H7 (cell line): ENCODE results near the gene FAF2. TPM values are rescaled to one million over a fixed set of nuclear protein-coding genes. Genes with fewer than 3 reads are reported as not detected.

Experiments
- DNase-seq: peaks from one replicate; pipeline ENCODE4 v3.0.0; 2012
- H3K27me3 ChIP-seq: 2 replicates; pipeline ENCODE4 v1.6.0; 2011; ENCODE audit warnings: mild to moderate bottlenecking, low read length; ENCODE audit not compliant: control insufficient read depth, insufficient read depth
- H3K36me3 ChIP-seq: replicated peaks from 2 replicates; pipeline ENCODE4 v1.5.1; 2011; ENCODE audit warnings: low read length; ENCODE audit not compliant: control insufficient read depth, insufficient read depth
- H3K4me3 ChIP-seq: 2 replicates; pipeline ENCODE4 v1.5.1; 2011; ENCODE audit warnings: low read depth, mild to moderate bottlenecking, control low read depth, low read length, moderate library complexity; ENCODE audit not compliant: insufficient read depth
- total RNA-seq: library from RNA; depleted of rRNA; stranded (reverse); fragments of >200 nt; shearing (Covaris generic); gene quantifications from 2 replicates; pipeline ENCODE4 v1.2.3, GENCODE V29; 2014

Gene FAF2
- total RNA-seq, 1 experiment from 2014 or later: 37.6 TPM

DNA sequence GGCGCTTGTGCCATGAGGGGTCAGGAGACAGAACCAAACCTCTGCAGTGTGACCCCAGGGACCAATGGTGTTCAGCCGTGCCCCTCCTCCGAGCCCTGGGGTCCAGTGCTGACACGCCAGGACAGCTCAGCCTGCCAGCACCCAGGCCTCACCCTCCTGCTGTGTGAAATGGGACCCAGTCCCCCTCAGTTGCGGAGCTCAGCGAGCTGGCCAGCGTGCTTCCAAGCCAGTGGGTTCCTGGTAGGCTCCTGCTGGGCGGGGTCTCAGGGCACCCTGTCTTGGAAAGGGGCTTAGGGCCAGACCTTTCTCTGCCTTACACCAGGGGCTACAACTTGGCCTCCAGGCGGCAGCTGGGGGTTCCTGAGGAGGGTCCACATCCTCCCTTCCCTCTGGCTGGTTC, 84.6 kb downstream of the FAF2 start:
- peak; percentile 60 for DNase-seq
- H3K36me3 ChIP-seq: peaks cover 29% of the 10 kb centered on the region
- H3K27me3 ChIP-seq: no peaks in the 10 kb centered on the region
- H3K4me3 ChIP-seq: no peak overlapping the region

DNA sequence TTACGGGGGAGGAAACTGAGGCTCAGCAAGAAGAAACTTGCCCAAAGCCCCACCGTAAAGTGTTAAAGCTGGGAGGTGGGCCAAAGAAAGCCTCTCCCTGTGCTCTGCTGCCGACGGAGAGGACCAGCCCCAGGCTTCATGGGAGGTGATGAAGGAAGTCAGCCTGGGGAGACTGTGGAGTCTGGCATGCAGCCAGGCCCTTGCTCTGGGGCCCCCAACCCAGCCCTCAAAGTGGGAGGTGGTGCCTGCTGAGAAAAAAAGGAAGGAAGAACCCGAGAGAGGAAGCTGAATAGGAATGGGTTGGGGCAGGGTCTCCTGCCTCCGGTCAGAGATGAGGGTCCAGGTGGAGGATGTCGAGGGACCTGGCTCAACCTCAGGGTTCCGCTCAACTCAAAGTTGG, 85.2 kb downstream of the FAF2 start:
- H3K4me3 ChIP-seq: no peak overlapping the region
- H3K27me3 ChIP-seq: no peaks in the 10 kb centered on the region
- peak; percentile 51 for DNase-seq
- peaks cover 28% of the 10 kb centered on the region for H3K36me3 ChIP-seq

- no peaks in the 10 kb centered on the region for H3K27me3 ChIP-seq
- H3K36me3 ChIP-seq: peaks cover 25% of the 10 kb centered on the region
- H3K4me3 ChIP-seq: no peak overlapping the region
- peak; percentile 67 for DNase-seq
Measured at GRCh38 chr5:176533894-176534611, 85.9 kb downstream of the FAF2 start.

DNA sequence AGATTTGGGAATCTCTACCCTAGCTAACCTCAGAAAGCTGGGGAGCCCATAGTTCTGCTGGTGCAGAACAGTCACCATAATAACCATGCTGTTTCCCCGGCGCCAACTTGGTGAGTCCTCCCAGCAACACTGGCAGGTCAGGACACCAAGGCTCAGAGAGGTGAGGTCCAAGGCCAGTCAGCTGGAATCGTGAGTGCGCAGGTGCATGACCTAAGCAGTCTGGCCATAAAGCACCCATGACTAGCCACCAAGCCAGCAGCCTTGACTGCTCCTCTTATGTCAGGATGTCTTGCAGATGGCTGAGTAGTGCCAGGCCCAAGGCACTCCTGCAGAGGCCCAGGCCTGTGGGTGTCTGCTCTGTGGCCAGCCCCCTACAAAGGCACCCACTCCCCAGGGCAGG, 86.5 kb downstream of the FAF2 start:
- Histone ChIP-seq H3K36me3 (peaks cover 20% of the 10 kb centered on the region), H3K4me3 (no peak overlapping the region), H3K27me3 (no peaks in the 10 kb centered on the region)
- DNase-seq: no peak

DNA sequence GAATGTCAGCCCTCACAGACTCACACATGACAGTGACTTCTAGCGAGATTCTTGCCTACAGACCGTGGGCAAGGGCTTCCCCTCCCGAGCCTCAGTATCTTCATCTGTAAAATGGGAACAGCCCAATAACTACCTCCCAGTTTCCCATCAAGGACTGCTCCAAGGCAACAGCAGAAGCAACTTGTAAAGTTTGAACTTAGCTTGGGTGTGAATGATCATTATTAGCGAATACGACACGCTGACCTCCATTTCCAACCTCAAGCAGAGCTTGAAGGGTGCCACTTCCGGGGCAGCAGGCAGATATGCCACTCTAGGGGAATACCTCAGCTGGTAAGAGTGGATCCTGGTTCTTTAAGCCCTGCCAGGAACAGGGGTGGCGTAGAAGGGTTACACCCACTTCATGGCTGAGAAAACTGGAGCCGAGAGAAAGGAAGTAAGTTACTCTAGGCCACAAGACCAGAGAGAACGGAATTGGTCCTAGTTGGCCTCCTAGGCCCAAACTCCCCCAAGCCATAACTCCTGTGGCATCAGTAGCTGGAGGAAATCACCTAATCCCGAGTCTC, 87.0 kb downstream of the FAF2 start:
- Histone ChIP-seq H3K36me3 (peaks cover 19% of the 10 kb centered on the region), H3K27me3 (no peaks in the 10 kb centered on the region), H3K4me3 (peak overlapping the region; percentile 99)
- no peak for DNase-seq

GRCh38 chr5:176535664-176536131, 87.5 kb downstream of the FAF2 start:
- Histone ChIP-seq H3K4me3 (peak overlapping the region; percentile 99), H3K36me3 (peaks cover 19% of the 10 kb centered on the region), H3K27me3 (no peaks in the 10 kb centered on the region)
- peak; percentile 50 for DNase-seq

- DNase-seq: peak; percentile 95
- peak overlapping the region; percentile 99 for H3K4me3 ChIP-seq
- peaks cover 14% of the 10 kb centered on the region for H3K36me3 ChIP-seq
Measured at GRCh38 chr5:176536132-176536901, 88.1 kb downstream of the FAF2 start.

GRCh38 chr5:176536902-176537553, 88.8 kb downstream of the FAF2 start, which contains the start of gene RNF44:
Gene RNF44 (minus strand): TSS chr5:176537402. CDS start chr5:176532472, 4,930 bp downstream.
- H3K36me3 ChIP-seq: peaks cover 11% of the 10 kb centered on the region
- H3K27me3 ChIP-seq: no peaks in the 10 kb centered on the region
- peak; percentile 99 for DNase-seq
- H3K4me3 ChIP-seq: peak within 1 kb of the TSS; percentile 99

More at GRCh38 chr5:176536132-176536901, 88.1 kb downstream of the FAF2 start:
- no peaks in the 10 kb centered on the region for H3K27me3 ChIP-seq

- Histone ChIP-seq H3K27me3 (no peaks in the 10 kb centered on the region), H3K4me3 (peak overlapping the region; percentile 99), H3K36me3 (peaks cover 11% of the 10 kb centered on the region)
- DNase-seq: peak; percentile 93
Measured at GRCh38 chr5:176537554-176538229, 89.5 kb downstream of the FAF2 start.

- Histone ChIP-seq H3K27me3 (no peaks in the 10 kb centered on the region), H3K36me3 (peaks cover 11% of the 10 kb centered on the region), H3K4me3 (peak overlapping the region; percentile 32; the same call in 1 of the 2 replicates)
- DNase-seq: no peak
Measured at GRCh38 chr5:176538230-176538988, 90.2 kb downstream of the FAF2 start.

DNA sequence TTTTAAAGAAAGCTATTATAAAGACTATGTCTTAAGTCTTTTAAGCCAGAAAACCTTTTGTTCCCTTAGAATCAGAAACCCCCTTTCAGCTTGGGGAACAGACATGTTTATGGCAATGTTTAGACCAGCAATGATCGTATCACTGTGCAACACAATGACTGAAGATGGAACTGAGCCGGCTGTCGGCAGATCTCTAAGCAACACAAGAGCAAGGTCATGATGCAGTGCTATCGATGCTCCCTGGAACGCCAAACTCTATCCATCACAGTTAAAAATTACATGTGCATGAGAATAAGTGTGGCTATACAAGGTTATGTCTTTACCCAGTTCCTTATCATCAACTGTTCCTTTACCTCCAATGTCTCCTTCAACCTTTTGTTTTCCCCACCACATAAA, 90.8 kb downstream of the FAF2 start:
- DNase-seq: no peak
- Histone ChIP-seq H3K36me3 (peaks cover 7% of the 10 kb centered on the region), H3K27me3 (no peaks in the 10 kb centered on the region), H3K4me3 (no peak overlapping the region)

DNA sequence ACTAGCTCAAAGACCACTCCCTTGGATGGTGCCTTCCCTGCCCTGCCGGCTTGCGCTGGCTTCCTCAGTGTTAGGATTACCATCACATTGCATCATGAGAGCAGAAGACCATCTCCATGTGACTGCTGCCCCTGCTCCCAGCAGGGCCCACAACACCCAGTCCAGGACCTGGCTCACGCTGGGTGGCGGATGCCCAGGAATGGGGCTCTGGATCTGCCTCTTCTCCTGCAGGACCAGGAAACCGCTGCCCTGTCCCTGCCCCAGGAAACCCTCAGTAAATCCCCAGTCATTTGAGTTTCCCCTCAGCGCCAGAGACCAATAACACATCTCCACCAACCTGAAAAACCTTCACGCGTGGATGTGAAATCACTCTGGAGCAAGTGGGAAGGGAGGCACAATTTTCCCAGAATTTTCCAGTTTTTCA, 92.3 kb downstream of the FAF2 start:
- no peak overlapping the region for H3K4me3 ChIP-seq
- DNase-seq: no peak

DNA sequence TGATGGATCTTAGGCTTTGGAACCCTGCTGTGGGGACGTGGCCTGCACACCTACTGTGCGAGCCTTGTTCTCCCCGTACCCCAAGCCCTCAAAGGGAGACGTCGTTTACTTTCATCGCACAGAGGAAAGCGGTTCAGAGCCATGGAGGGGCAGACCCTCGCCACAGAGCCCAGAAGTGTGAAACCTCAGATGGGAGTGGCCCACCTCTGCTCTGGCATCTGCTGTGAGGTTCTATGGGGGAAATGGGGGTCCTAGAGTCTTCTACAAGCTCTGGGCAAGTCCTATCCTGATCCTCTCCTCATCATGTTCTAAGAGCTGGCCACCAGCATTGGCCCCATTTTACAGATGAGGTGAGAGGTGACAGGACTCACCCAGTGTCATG, 92.8 kb downstream of the FAF2 start:
- Histone ChIP-seq H3K36me3 (no peaks in the 10 kb centered on the region), H3K27me3 (no peaks in the 10 kb centered on the region), H3K4me3 (no peak overlapping the region)
- no peak for DNase-seq

More for the DNA sequence above, 92.3 kb downstream of the FAF2 start:
- Histone ChIP-seq H3K36me3 (no peaks in the 10 kb centered on the region), H3K27me3 (no peaks in the 10 kb centered on the region)
